Stimulated activated CD4-positive, alpha-beta T cell treated with anti-CD3 and anti-CD28 coated beads, TNF-alpha, amount 100 ng/mL, for 48 hours (primary cell): ENCODE results near the gene CARD8.

Experiments
- DNase-seq, 3 donors: peaks; one replicate each; pipeline ENCODE4 v3.0.0-alpha.2; 2020; ENCODE audit warnings: low read depth in 3 of 3

The CARD8 gene

DNA sequence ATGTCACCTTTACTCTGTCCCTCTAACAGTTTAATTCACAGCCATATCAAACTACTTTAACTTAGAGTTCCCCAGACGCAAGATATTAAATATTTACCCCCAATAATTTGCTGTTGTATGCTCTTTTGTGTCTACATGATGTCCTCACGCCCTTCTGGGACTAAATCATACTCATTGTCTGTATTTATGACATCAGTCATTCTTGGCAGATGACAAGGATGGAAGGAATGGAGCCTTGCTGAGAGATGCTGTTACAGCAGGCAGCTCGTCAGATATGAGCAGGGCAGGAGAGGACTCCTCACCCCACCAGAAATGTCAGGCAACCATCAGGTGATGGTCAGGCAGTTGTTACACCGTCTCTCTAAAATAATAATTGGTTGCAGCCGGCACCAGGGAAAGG, 41.8 kb downstream of the CARD8 start:
- no peak for DNase-seq

DNA sequence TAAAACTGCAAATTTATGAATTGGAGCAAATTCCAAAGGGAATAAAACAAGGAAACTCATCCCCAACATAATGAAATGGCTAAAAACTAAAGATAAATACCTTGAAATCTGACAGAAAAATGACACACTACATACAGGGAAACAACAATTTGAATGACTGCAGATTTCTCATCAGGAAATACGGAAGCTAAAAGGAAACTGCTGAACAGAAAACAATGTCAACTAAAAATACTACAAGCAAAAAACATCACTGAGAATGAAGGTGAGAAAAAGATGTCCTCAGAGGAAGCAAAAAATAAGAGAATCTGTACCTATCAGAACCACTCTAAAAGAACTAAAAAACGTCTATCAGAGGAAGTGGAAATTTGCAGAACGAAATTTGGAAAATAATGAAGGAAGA, 45.7 kb downstream of the CARD8 start:
- no peak for DNase-seq

DNA sequence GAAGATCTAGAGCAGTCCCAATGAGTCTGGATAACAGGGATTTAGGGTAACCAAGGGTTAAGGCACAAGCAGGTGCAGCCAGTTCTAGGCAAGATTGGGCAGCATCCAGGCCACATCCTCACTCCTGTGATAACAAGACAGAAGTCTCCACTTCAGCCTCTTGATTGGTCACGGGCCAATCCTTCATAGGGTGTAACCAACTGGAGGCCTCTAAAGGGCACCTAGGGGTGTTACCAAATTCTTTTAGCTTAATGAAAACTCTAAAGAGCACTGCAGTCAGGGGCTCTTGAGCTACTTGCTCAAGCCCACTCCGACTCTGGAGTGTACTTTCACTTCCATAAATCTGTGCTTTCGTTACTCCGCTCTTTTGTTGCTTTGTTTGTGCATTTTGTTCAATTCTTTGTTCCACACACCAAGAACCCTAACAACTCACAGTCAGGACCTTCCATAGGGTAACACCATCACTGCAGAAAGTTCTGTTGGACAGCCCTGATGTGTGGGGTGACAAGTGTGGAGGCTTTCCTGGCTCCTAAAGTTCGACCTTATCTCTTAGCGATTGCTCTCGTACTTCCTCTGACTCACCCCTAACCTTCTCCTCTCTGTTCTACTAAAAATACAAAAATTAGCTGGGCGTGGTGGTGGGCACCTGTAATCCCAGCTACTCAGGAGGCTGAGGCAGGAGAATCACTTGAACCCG, 49.2 kb downstream of the CARD8 start:
- DNase-seq = no peak

DNA sequence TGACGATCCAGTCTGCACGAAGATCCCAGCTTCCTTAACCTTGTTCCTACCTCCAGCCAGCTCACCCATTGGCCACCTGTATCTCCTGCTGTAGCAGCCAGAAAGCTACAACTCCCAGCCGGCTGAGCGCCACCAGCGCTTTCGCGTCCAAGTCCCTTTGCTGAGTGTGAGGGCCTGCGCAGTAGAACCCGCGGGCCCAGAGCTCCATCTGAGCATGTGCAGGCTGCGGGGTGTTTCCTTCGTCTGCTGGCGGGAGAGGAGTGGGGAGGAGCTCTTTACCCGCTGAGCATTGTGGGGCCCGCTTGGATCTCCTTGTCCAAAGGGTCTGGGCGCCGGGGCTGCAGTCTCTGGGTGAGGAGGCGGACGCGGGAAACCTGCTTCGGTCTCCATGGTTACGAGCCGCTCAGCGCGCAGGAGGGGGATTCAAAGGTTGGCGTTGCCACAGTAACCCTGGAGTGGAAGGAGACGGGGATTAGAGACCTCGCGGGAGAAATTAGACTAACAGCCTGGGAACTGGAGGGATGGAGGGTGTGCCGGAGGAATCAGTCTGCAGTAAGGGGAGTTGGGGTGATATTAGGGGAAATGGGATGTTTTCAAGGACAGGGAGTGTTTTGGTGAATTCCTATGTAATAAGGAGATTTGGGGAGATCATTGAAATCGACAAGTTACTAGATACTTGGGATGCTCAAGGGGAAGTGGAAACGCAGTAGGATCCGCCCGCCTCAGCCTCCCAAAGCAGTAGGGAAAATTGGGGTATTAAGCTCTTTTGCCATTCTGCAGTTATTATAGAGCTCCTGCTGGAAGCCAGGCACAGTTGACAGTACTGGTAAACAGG, 51.7 kb downstream of the CARD8 start:
- DNase-seq = peak; percentile 84 to 91 (median 90)

DNA sequence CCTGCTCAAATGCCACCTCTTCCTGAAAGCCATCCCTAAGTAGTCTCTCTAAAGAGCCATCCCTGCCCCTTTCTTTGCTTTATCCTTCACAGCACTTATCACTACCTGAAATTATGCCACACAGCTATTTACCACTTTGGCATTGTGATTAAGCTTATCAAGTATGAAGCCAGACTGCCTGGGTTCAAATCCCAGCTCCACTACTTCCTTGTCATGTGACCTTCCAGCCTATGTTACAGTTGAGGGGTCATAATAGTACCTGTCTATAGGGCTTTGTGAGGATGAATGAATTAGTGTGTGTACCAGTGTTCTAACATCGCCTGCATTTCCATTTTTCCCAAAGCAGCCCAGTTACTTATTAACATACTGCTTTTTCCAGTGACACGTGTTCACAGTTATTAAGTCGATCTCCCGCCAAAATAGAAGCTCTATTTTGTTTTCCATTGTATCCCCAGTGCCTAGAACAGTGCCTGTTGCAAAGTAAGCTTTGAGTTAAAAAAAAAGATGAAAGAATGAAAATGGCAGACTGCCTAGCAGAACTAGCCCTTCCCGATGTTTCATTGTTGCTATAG, 52.4 kb downstream of the CARD8 start:
- no peak for DNase-seq

DNA sequence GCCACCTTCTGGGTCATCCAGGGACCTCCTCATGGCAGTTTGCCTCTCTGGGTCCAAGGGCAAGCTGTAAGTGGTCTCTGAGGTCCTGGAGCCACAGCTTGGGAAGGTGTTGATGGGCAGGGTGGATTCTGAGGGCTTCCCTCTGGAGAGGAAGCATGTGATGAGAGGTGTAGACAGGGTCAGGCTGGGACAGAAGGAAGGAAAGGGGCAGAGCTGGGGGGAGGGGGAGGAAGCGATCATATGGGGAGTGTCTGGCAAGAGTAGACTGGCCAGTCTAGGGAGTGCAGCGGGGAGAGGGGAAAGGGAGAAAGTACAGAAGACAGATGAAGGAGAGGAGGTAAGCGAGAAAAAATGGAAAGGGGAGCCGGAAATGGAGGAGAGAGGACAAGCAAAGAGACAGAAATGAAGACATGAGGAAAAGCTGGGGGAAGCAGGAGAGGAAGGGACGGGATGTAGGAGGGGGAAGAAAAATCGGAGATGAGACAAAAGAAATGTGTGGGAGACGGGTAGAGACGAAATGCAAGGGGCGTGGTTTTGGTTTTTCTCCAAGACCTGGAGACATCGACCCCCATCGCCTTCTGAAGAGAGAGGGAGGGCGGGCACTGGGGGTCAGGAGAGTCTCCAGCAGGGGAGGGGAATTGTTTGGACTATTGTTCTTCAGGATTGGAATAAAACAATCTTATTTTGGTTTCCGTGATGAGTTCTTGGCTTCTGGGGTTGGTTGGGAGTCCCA, 58.6 kb downstream of the CARD8 start:
- DNase-seq = no peak

DNA sequence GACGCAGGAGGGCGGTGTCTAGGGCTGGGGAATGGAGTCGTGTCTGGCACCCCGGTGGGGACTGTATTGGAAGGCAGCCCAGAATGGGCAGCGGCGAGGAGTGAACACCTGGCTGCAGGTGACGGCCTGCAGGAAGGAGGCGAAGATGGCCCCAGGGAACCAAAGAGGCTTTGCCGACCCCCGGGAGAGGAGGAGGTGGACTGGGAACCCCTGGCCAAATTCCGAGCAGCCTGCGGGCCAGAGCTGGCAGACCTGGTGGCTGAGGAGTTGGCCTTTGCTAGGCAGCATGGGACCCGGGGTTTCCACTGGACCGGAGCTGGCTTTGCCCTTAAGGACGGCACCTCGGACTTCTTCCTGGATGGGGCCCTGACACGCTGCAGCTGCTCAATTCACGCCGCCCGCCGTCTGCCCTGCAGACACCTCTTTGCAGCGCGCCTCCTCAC, 59.4 kb downstream of the CARD8 start:
- DNase-seq = no peak

DNA sequence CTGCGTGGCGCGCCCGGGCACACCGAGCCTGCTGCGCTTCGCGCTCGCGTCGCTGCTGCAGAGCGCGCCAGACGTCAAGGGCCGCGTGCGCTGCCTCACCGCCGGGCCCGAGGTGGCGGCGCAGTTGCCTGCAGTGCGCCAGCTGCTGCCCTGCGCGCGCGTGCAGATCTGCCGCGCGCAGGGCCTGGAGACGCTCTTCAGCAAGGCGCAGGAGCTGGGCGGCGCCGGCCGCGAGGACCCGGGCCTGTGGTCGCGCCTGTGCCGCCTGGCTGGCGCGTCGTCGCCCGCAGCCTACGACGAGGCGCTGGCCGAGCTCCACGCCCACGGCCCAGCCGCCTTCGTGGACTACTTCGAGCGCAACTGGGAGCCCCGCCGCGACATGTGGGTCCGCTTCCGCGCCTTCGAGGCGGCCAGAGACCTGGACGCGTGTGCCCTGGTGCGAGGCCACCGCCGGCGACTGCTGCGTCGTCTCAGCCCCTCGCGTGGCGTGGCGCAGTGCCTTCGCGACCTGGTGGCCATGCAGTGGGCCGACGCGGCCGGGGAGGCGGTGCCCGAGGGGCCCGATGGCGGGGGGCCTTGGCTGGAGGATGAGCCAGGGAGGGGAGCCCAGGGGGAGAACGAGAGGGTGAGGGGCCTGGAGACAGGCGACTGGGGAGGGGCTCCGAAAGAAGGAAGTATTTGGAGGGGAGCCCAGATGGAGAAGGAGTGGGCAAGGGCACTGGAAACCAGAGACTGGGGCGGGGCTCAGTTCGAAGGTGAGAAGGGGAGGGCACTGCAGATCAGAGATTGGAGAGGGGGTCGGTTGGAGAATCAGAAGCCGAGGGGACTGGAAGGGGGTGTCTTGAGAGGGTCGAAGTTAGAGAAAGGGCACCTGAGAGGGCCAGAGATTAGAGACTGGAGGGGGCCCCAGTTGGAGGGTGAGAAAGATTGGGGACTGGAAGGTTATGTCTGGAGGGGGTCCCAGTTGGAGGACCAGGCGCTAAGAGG, 60.6 kb downstream of the CARD8 start:
- no peak for DNase-seq

DNA sequence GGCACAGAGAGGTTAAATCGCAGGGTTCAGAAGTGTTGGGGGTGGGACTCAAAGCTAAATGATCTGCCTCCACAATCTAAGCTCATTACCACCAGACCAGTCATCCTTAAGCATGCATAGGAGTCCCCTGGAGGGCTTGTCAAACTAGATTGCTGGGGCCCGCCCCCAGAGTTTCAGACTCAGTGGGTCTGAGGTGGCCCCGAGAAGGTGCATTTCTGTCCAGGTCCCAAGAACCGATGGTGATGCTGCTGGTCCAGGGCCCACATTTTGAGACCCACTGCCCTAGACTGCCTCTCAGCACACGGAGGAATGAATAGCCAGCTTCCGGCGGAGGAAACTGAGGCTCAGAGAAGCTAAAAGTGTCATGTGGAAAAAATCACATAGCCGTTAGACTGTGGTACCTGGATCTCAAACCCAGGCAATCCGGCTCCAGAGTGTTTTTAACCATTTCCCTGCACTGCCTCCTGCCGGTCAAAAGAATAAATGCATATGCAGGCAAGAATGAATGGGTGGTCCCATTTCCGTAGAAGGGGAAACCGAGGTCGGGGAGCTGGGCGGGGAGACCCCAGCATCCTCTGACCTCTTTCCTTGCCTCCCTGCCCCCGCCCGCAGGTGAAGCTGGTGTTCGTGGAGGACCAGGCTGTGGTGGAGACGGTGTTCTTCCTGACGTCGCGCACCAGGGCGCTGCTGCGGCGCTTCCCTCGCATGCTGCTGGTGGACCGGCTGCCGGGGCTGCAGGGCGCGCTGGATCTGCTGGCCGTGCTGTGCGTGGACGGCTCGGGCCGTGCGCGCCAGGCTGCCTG, 61.5 kb downstream of the CARD8 start:
- DNase-seq = peak in 1 of 3 donors; percentile 32

DNA sequence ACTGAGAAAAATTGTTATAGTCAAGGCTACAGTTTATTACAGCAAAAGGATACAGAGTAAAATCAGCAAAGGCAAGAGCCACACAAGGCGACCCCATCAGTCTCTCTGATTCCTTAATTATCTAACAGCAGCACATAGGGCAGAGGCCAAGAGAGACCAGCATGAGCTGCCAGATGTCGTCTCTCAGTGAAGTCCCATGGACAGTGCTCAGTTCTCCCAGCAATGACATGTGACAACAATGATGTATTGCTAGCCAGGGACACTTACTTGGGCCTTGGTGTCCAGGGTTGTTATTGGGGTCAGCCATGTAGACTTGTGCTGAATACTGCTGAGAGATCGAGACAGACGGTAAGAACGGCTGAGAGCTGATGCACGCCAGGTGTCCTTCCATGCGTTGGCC, 63.0 kb downstream of the CARD8 start:
- no peak for DNase-seq

DNA sequence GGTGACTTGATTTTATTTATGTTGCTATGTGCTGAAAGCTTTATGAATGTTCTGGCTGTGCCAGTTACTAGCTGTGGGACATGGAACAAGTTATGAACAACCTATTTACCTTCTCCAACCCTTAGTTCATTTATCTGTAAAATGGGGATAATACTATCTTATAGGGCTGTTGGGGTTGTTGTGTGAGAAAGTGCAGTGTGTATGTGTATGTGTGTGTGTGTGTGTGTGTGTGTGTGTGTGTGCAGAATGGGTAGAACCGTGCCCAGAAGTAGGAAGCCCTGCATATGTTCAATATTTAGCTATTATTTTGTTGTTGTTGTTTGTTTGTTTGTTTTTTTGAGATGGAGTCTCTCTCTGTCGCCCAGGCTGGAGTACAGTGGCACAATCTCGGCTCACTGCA, 64.8 kb downstream of the CARD8 start:
- no peak for DNase-seq

DNA sequence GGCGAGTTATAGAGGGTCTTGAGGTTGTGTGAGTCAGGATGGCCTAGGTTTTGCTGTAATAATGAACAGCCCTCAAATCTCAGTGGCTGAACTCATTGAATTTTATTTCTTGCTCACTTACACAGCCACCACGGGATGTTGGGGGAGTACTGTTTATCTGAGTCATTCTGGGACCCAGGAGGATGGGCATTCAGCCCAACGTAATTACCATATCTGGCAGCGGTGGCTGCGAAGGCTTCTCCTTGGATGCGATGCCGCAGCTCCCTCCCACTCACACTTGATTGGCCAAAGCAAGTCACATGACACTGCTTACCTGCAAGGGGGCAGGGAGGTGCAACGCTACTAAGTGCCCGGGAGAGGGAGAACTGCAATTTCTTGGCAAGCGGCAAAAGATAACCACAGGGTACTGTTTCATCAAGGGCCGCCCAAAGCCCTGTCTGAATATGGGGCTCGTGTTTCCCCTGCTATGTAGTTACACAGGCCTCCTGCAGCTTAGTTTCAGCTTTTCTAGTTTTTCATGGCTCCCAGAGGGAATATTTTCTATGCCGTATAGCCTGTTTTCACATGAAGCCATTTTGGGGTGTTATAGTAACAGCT, 65.3 kb downstream of the CARD8 start:
- peak; percentile 20 to 56 (median 32) for DNase-seq

DNA sequence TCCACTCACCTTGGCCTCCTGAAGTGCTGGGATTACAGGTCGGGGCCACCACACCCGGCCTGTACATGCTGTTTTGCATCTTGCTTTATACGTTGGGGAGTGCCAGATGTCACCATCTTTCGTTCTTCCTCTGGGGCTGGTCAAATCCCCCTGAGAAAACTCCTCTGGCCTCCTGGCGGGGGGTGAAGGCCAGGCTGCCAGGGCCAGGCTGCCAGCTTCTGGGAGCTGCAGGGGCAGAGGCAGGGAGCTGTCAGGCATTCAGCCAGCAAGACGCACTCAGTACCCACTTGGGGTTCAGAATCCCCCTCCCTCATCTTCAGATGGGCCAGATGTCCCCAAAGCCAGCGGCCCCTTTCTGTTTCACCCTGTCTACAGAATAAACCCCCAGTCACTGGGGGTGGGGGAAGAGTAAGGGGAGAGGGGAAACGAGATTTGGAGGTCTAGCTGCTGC, 69.1 kb downstream of the CARD8 start:
- no peak for DNase-seq

DNA sequence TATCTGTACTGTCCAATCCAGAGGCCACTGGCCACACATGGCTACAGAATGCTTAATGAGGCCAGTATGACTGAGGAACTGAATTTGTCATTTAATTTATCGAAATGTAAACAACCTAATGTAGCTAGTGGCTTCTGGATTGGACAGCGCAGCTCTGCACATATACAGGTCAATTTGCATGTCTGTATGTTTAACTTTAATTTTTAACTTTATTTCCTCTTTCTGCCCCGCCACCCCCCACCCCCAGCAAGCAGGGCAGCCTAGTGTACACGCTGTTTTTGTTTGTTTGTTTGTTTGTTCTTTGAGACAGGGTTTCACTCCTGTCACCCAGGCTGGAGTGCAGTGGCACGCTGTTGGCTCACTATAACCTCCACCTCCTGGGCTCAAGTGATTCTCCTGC, 69.7 kb downstream of the CARD8 start:
- DNase-seq = no peak

DNA sequence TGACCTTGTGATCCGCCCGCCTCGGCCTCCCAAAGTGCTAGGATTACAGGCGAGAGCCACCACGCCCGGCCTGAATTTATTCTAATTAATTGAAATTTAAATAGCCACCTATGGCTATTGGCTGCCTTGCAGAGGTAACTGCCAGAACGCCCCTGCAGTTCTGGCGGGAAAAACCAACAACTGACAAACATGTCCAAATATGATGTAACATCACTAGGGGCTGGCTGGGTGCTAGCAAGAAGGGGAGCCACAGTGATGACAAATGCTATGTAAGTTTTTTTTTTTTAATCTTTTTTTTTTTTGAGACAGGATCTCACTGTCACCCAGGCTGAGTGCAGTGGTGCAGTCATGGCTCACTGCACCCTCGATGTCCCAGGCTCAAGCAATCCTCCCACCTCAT, 72.4 kb downstream of the CARD8 start:
- no peak for DNase-seq

DNA sequence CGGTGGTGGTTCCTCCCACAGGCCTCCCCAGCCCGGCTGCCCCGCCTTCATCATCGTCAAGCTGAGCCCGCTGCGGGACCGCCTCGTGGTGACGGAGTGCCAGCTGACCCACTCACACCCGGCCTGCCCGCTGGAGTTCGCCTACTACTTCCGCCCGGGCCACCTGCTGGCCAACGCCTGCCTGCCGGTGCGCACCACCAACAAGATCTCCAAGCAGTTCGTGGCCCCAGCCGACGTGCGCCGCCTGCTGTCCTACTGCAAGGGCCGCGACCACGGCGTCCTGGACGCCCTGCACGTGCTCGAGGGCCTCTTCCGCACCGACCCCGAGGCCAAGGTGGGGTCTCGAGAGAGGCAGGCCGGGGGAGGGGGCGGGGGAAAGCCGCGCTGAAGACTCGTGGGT, 73.3 kb downstream of the CARD8 start:
- no peak for DNase-seq

DNA sequence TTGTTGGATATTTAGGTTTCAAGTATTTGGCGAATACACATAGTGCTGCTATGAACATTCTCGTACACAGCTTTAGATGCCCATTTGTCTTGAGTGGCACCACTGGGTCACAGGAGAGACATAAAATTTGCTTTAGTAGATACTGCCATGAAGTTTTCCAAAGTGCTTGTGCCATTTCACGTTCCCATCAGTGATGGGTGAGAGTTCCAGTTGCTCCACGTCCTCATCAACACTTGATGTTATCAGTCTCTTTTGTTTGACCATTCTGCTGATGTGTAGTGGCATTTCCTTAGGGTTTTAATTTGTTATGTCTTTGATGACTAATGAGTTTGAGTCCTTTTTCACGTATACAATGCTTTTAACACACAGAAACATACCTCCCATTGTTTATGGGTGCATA, 74.2 kb downstream of the CARD8 start:
- DNase-seq = no peak

DNA sequence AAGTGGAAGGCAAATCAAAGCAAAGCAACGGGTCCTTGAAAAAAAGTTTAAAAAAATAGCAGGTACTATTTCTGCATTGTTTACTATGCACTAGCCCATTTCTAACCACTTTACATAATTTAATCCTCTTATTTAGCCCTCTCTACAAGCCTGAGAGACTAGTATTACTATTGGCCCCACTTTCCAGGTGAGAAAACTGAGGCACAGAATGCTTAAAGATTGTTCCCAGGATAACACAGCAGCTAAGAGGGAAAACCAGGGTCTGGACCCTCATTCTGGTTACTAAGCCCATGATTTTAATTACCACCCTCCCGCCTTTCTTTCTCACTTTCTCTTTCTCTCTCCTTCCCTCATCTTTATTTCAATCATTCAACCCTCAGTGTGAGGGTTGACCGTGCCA, 79.5 kb downstream of the CARD8 start:
- no peak for DNase-seq

DNA sequence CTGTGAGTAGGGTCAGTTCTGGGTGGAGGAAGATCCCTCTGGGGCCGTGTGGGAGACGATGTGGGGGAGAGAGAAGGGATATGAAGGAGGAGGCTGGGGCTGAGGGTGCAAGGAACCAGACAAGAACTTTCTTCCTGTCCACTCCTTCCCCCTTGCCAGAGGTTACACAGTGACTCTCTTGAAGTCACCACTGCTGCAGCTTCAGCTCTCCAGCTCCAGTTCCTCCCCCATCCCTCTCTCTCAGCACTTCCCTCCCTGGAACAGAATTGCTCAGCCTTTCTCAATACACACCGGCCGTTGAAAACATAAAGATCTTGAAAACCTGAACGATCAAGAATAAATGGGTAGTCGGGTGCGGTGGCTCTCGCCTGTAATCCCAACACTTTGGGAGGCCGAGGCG, 80.1 kb downstream of the CARD8 start:
- DNase-seq = no peak
